Activated CD4-positive, alpha-beta memory T cell treated with anti-CD3 and anti-CD28 coated beads, Interleukin-2, amount 10 ng/mL, durations not matched to agents 7 days and 5 days (primary cell): Measurements from ENCODE around the gene NPC1. TPM values are rescaled to one million over a fixed set of nuclear protein-coding genes. Genes with fewer than 3 reads are reported as not detected.

Experiments
- CTCF ChIA-PET: fragments of 350-600 bp; sonication (Branson Sonifier 250); formaldehyde crosslinking; loops from one replicate; lab custom pipeline; 2021; ENCODE audit warnings: antibody characterized with exemption, inconsistent platforms; lab: Charles Lee
- POLR2A ChIA-PET: fragments of 350-600 bp; sonication (Branson Sonifier 250); formaldehyde crosslinking; loops from one replicate; lab custom pipeline; 2021; ENCODE audit warnings: antibody characterized with exemption; lab: Charles Lee
- DNase-seq: peaks from one replicate; pipeline ENCODE4 v3.0.0-alpha.2; 2020
- H3K27ac Mint-ChIP-seq: one replicate; pipeline ENCODE4 v1.8.0; 2021; ENCODE audit warnings: mild to moderate bottlenecking, mixed read lengths
- H3K27me3 Mint-ChIP-seq: one replicate; pipeline ENCODE4 v1.8.0; 2021; ENCODE audit warnings: mixed read lengths
- H3K36me3 Mint-ChIP-seq: one replicate; pipeline ENCODE4 v1.8.0; 2021; ENCODE audit warnings: low read depth, mixed read lengths
- H3K4me1 Mint-ChIP-seq: one replicate; pipeline ENCODE4 v1.8.0; 2021; ENCODE audit warnings: mixed read lengths
- H3K4me3 Mint-ChIP-seq: one replicate; pipeline ENCODE4 v1.8.0; 2021; ENCODE audit warnings: mild to moderate bottlenecking, mixed read lengths
- H3K9me3 Mint-ChIP-seq: one replicate; pipeline ENCODE4 v1.8.0; 2021; ENCODE audit warnings: mixed read lengths
- total RNA-seq, 2 experiments: library from RNA; stranded (reverse); gene quantifications; one replicate each; pipeline ENCODE4 v1.2.3, GENCODE V29; 2021

Gene NPC1
- total RNA-seq, 2 experiments from 2014 or later = 39.8 to 44.8 TPM

GRCh38 chr18:23596183-23596582, 9.9 kb upstream of the NPC1 start:
- Mint-ChIP-seq H3K4me1 (peaks cover 12% of the 10 kb centered on the region), H3K27me3 (peaks cover 3% of the 10 kb centered on the region), H3K36me3 (no peaks in the 10 kb centered on the region), H3K4me3 (no peak overlapping the region), H3K27ac (no peak overlapping the region), H3K9me3 (no peaks in the 10 kb centered on the region)
- DNase-seq = no peak
- ChIA-PET POLR2A (interaction anchor here (1.0 kb wide), 1 partner anchor 12 kb away, joined by 3 read pairs; no protein-coding TSS in a partner anchor), CTCF (interaction anchor here (0.7 kb wide), 1 partner anchor 107 kb away, joined by 3 read pairs; no protein-coding TSS in a partner anchor)

- peaks cover 12% of the 10 kb centered on the region for H3K4me1 Mint-ChIP-seq
- no peaks in the 10 kb centered on the region for H3K36me3 Mint-ChIP-seq
- ChIA-PET CTCF (interaction anchor here (0.7 kb wide), 1 partner anchor 108 kb away, joined by 3 read pairs; no protein-coding TSS in a partner anchor), POLR2A (interaction anchor here (1.0 kb wide), 1 partner anchor 11 kb away, joined by 3 read pairs; no protein-coding TSS in a partner anchor)
- no peak for DNase-seq
- no peak overlapping the region for H3K27ac Mint-ChIP-seq
- no peaks in the 10 kb centered on the region for H3K9me3 Mint-ChIP-seq
- H3K27me3 Mint-ChIP-seq = no peaks in the 10 kb centered on the region
- no peak overlapping the region for H3K4me3 Mint-ChIP-seq
These were observed 9.3 kb upstream of the NPC1 start for GRCh38 chr18:23595591-23595990.

GRCh38 chr18:23593720-23594119, 7.4 kb upstream of the NPC1 start:
- Mint-ChIP-seq H3K4me1 (peaks cover 12% of the 10 kb centered on the region), H3K27ac (no peak overlapping the region), H3K27me3 (no peaks in the 10 kb centered on the region), H3K36me3 (no peaks in the 10 kb centered on the region), H3K9me3 (no peaks in the 10 kb centered on the region), H3K4me3 (no peak overlapping the region)
- ChIA-PET CTCF (no interaction called here), POLR2A (no interaction called here)
- DNase-seq = no peak

- DNase-seq = no peak
- Mint-ChIP-seq H3K27ac (no peak overlapping the region), H3K9me3 (no peaks in the 10 kb centered on the region), H3K27me3 (peaks cover 1% of the 10 kb centered on the region), H3K4me1 (peaks cover 12% of the 10 kb centered on the region), H3K36me3 (no peaks in the 10 kb centered on the region), H3K4me3 (no peak overlapping the region)
- ChIA-PET POLR2A (no interaction called here), CTCF (no interaction called here)
These were observed 6.6 kb upstream of the NPC1 start for GRCh38 chr18:23592911-23593310.

GRCh38 chr18:23591011-23591410, 4.7 kb upstream of the NPC1 start:
- no peak for DNase-seq
- Mint-ChIP-seq H3K4me3 (no peak overlapping the region), H3K4me1 (peaks cover 20% of the 10 kb centered on the region), H3K27me3 (peaks cover 1% of the 10 kb centered on the region), H3K9me3 (no peaks in the 10 kb centered on the region), H3K27ac (no peak overlapping the region), H3K36me3 (no peaks in the 10 kb centered on the region)
- ChIA-PET POLR2A (no interaction called here), CTCF (interaction anchor here (8.0 kb wide), 1 partner anchor 74 kb away, joined by 64 read pairs; no protein-coding TSS in a partner anchor)

- Mint-ChIP-seq H3K36me3 (peaks cover 7% of the 10 kb centered on the region), H3K27ac (no peak overlapping the region), H3K4me3 (no peak overlapping the region), H3K9me3 (no peaks in the 10 kb centered on the region), H3K27me3 (peaks cover 1% of the 10 kb centered on the region), H3K4me1 (peaks cover 33% of the 10 kb centered on the region)
- CTCF ChIA-PET = interaction anchor here (0.9 to 8.0 kb wide), 6 partner anchors 9 to 114 kb away, joined by 3 to 64 read pairs (median 7); no protein-coding TSS in a partner anchor
- POLR2A ChIA-PET = no interaction called here
- no peak for DNase-seq
These were observed 2.7 kb upstream of the NPC1 start for GRCh38 chr18:23588836-23589560.

GRCh38 chr18:23587220-23587642, 925 bp upstream of the NPC1 start:
- Mint-ChIP-seq H3K9me3 (no peaks in the 10 kb centered on the region), H3K27me3 (peaks cover 1% of the 10 kb centered on the region), H3K4me3 (peak overlapping the region; percentile 92), H3K36me3 (peaks cover 17% of the 10 kb centered on the region), H3K4me1 (peaks cover 36% of the 10 kb centered on the region), H3K27ac (peak overlapping the region; percentile 92)
- POLR2A ChIA-PET = interaction anchor here (0.9 to 1.5 kb wide), 5 partner anchors 22 to 133 kb away, joined by 3 to 4 read pairs (median 3); partner anchors contain the start of gene RIOK3
- CTCF ChIA-PET = interaction anchor here (1.0 to 8.0 kb wide), 6 partner anchors 47 to 99 kb away, joined by 3 to 64 read pairs (median 6); no protein-coding TSS in a partner anchor
- DNase-seq = no peak

GRCh38 chr18:23585897-23586248, 433 bp downstream of the NPC1 start:
- ChIA-PET CTCF (interaction anchor here (1.0 to 8.0 kb wide), 11 partner anchors 11 to 117 kb away, joined by 3 to 64 read pairs (median 4); no protein-coding TSS in a partner anchor), POLR2A (interaction anchor here (0.6 to 3.1 kb wide), 17 partner anchors 11 to 132 kb away, joined by 3 to 25 read pairs (median 4); partner anchors contain the start of gene RIOK3)
- Mint-ChIP-seq H3K27me3 (peaks cover 1% of the 10 kb centered on the region), H3K27ac (peak overlapping the region; percentile 92), H3K4me3 (peak overlapping the region; percentile 92), H3K9me3 (no peaks in the 10 kb centered on the region), H3K4me1 (peaks cover 48% of the 10 kb centered on the region), H3K36me3 (peaks cover 29% of the 10 kb centered on the region)
- DNase-seq = no peak

- peaks cover 54% of the 10 kb centered on the region for H3K4me1 Mint-ChIP-seq
- H3K9me3 Mint-ChIP-seq = no peaks in the 10 kb centered on the region
- peaks cover 1% of the 10 kb centered on the region for H3K27me3 Mint-ChIP-seq
- H3K36me3 Mint-ChIP-seq = peaks cover 34% of the 10 kb centered on the region
- DNase-seq = peak; percentile 23
- H3K4me3 Mint-ChIP-seq = peak overlapping the region; percentile 92
- peak overlapping the region; percentile 92 for H3K27ac Mint-ChIP-seq
- ChIA-PET POLR2A (interaction anchor here (0.6 to 3.1 kb wide), 20 partner anchors 11 to 132 kb away, joined by 3 to 25 read pairs (median 4); partner anchors contain the start of genes RIOK3 and RMC1), CTCF (interaction anchor here (1.0 to 8.0 kb wide), 11 partner anchors 10 to 118 kb away, joined by 3 to 64 read pairs (median 4); no protein-coding TSS in a partner anchor)
These were observed 1.1 kb downstream of the NPC1 start for GRCh38 chr18:23585007-23585871.

- Mint-ChIP-seq H3K4me3 (peak overlapping the region; percentile 19), H3K27ac (no peak overlapping the region), H3K36me3 (peaks cover 39% of the 10 kb centered on the region), H3K27me3 (peaks cover 1% of the 10 kb centered on the region), H3K4me1 (peaks cover 61% of the 10 kb centered on the region), H3K9me3 (no peaks in the 10 kb centered on the region)
- ChIA-PET CTCF (interaction anchor here (1.2 to 8.0 kb wide), 7 partner anchors 9 to 119 kb away, joined by 3 to 64 read pairs (median 4); no protein-coding TSS in a partner anchor), POLR2A (interaction anchor here (0.6 to 3.1 kb wide), 8 partner anchors 10 to 294 kb away, joined by 3 to 25 read pairs (median 6); partner anchors contain the start of genes RIOK3 and RMC1)
- no peak for DNase-seq
These were observed 2.0 kb downstream of the NPC1 start for GRCh38 chr18:23584019-23584983.

- Mint-ChIP-seq H3K27me3 (peaks cover 1% of the 10 kb centered on the region), H3K4me3 (no peak overlapping the region), H3K36me3 (peaks cover 47% of the 10 kb centered on the region), H3K9me3 (no peaks in the 10 kb centered on the region), H3K4me1 (peaks cover 69% of the 10 kb centered on the region), H3K27ac (no peak overlapping the region)
- ChIA-PET CTCF (interaction anchor here (1.0 to 8.0 kb wide), 3 partner anchors 8 to 85 kb away, joined by 4 to 64 read pairs (median 13); no protein-coding TSS in a partner anchor), POLR2A (interaction anchor here (2.0 to 3.1 kb wide), 2 partner anchors 9 to 81 kb away, joined by 6 to 25 read pairs; partner anchors contain the start of gene RMC1)
- DNase-seq = no peak
These were observed 3.0 kb downstream of the NPC1 start for GRCh38 chr18:23583071-23583865.
